Vagina (tissue), 2 donors: Measurements from ENCODE around the gene TMOD4. TPM values are rescaled to one million over a fixed set of nuclear protein-coding genes. Genes with fewer than 3 reads are reported as not detected.

ENCODE experiments used
- DNase-seq, 2 donors: peaks; one replicate each; pipeline ENCODE4 v3.0.0-alpha.2; 2017; ENCODE audit errors: extremely low spot score in 2 of 2
- H3K27ac ChIP-seq: fragments of 200-600 bp; sonication (generic); one replicate; pipeline ENCODE4 v1.5.1; 2019
- H3K27me3 ChIP-seq: fragments of 200-600 bp; sonication (generic); one replicate; pipeline ENCODE4 v1.5.1; 2019
- H3K36me3 ChIP-seq, 2 donors: fragments of 200-600 bp; sonication (generic); one replicate each; pipeline ENCODE4 v1.5.1; 2017 to 2019
- H3K4me1 ChIP-seq: fragments of 200-600 bp; sonication (generic); one replicate; pipeline ENCODE4 v1.5.1; 2019
- H3K4me3 ChIP-seq, 2 donors: fragments of 200-600 bp; sonication (generic); 1 replicate in 1 of 2; 2 replicates in 1 of 2; pipeline ENCODE4 v1.5.1; 2016 to 2019
- H3K9me3 ChIP-seq: fragments of 200-600 bp; sonication (generic); one replicate; pipeline ENCODE4 v1.5.1; 2019
- POLR2A ChIP-seq, 2 donors: fragments of 450-650 bp; IDR thresholded peaks; one replicate each; pipeline ENCODE4 v1.6.1; 2017; ENCODE audit warnings: antibody characterized with exemption in 2 of 2, mild to moderate bottlenecking in 2 of 2, moderate library complexity in 2 of 2
- POLR2AphosphoS5 ChIP-seq, 2 donors: sonication (generic); formaldehyde crosslinking; IDR thresholded peaks; one replicate each; pipeline ENCODE4 v1.9.0; 2017; ENCODE audit warnings: antibody characterized with exemption in 2 of 2, mild to moderate bottlenecking in 2 of 2, low read depth in 1 of 2; ENCODE audit not compliant: insufficient read depth in 1 of 2
- intact Hi-C: fragments of 100-400 bp; cut with DNase I; formaldehyde crosslinking; loops from one replicate; pipeline ENCODE4 v1.15.1; 2023
- total RNA-seq: library from RNA; depleted of rRNA; stranded (reverse); fragments of >200 nt; gene quantifications from one replicate; pipeline ENCODE4 v1.2.3, GENCODE V29; 2016
- TF ChIP-seq, protein P1 (sequence below), 3 experiments: fragments of 450-650 bp in 2 of 3; fragments of 200-600 bp in 1 of 3; sonication (generic) in 1 of 3; IDR thresholded peaks; one replicate each; pipeline ENCODE4 v1.5.1; 2017 to 2019; ENCODE audit warnings: antibody characterized with exemption in 3 of 3, mild to moderate bottlenecking in 2 of 3, moderate library complexity in 2 of 3

TMOD4 gene
- total RNA-seq, 1 donor from 2014 or later, result 2.2 TPM

DNA sequence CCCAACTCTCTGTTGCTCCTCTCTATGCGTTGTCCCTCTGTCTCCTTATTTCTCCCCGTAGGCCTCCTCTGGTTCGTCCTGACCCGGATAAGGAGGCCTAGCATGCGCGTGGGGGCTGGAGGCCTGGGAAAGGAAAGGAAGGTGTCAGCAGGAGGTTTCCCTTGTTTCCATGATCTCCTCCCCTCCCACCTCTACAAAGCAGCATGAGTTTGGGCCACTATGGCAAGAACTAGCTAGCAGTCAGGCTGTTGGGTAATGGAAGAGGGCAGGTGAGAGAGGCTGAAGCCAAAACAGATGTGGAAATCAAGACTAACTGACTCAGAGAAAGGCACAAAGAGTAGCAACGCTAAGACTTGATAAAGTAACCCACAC is 28.7 kb downstream of the TMOD4 start:
- Histone ChIP-seq H3K36me3 (no peaks in the 10 kb centered on the region), H3K9me3 (no peaks in the 10 kb centered on the region), H3K27me3 (no peaks in the 10 kb centered on the region), H3K4me1 (peaks cover 45% of the 10 kb centered on the region), H3K27ac (peak overlapping the region; percentile 81), H3K4me3 (peak overlapping the region; percentile 54 to 64)
- intact Hi-C loops, result no loop called here
- DNase-seq, result no peak
- TF ChIP-seq, protein P1, sequence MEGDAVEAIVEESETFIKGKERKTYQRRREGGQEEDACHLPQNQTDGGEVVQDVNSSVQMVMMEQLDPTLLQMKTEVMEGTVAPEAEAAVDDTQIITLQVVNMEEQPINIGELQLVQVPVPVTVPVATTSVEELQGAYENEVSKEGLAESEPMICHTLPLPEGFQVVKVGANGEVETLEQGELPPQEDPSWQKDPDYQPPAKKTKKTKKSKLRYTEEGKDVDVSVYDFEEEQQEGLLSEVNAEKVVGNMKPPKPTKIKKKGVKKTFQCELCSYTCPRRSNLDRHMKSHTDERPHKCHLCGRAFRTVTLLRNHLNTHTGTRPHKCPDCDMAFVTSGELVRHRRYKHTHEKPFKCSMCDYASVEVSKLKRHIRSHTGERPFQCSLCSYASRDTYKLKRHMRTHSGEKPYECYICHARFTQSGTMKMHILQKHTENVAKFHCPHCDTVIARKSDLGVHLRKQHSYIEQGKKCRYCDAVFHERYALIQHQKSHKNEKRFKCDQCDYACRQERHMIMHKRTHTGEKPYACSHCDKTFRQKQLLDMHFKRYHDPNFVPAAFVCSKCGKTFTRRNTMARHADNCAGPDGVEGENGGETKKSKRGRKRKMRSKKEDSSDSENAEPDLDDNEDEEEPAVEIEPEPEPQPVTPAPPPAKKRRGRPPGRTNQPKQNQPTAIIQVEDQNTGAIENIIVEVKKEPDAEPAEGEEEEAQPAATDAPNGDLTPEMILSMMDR (IDR thresholded peaks at IDR 0.05), result no peak
- TF ChIP-seq POLR2AphosphoS5 (IDR thresholded peaks at IDR 0.05; ENCODE audit: insufficient read depth in 1 of 2, low read depth in 1 of 2) (no peak), POLR2A (IDR thresholded peaks at IDR 0.05) (no peak)

DNA sequence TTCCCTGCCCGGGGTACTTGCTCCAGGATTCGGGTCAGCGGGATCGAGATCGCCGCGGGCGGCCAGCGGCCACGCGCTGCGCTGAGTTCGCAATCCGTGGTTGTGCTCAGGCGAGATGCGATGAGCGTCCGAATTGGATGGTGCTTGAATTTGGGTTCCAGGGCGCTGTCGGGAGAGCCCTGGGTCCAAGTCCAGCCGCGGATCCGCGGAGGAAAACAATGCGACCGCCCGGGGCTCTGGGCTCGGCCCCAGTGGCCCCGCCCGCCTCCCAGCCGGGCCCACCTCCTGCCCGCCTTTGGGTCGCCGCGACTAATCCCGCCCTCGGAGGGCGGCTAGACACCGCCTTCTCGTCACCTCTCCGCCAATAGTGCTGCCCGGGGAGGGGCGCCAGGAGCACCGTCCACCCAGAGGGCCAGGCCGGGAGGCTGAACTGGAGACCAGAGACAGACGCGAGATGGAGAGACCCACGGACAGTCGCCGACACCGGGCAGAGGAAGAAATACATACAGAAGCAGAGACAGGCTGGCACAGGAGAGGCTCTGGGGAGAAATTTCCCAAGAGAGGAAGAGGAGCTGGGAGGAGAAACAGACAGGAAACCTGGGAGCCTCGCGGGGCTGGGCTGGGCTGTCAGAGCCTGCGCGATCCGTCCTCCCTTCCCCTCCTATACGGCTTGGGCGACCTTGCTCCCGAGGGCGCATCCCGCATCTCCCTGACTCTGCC is 29.2 kb downstream of the TMOD4 start, which contains the start of gene SEMA6C:
Gene SEMA6C (minus strand): TSS at position 220 of the 720 bp plus-strand sequence. CDS start 4,010 bp downstream, outside the sequence.
- H3K36me3 ChIP-seq, result no peaks in the 10 kb centered on the region
- no peaks in the 10 kb centered on the region for H3K9me3 ChIP-seq
- H3K4me3 ChIP-seq, result peak within 1 kb of the TSS; percentile 54 to 64
- intact Hi-C loops, result no loop called here
- TF ChIP-seq POLR2A (IDR thresholded peaks at IDR 0.05) (peak in 1 of 2 donors; percentile 56), POLR2AphosphoS5 (IDR thresholded peaks at IDR 0.05; ENCODE audit: insufficient read depth in 1 of 2, low read depth in 1 of 2) (peak; percentile 84 to 96)
- TF ChIP-seq, protein P1 (IDR thresholded peaks at IDR 0.05), result no peak
- H3K27ac ChIP-seq, result peak within 1 kb of the TSS; percentile 81
- peaks cover 45% of the 10 kb centered on the region for H3K4me1 ChIP-seq
- H3K27me3 ChIP-seq, result no peaks in the 10 kb centered on the region
- peak in 1 of 2 donors; percentile 97 for DNase-seq

DNA sequence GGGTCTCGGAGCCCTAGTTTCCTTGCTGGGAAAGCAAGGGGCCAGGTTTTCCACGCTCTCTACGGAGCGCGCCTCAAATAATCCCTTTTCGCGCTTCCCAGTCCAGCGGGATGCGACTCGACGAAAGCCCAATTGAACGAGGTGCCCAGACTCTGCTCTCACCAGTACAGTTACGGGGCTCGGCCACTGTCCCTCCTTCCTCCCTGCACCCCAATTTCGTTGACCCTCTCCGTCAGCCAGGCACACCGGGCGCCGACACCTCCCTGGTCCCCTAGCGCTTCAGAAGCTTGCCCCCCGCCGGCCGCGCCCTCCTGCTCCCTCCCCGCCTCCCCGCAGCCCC is 29.7 kb downstream of the TMOD4 start:
- DNase-seq, result no peak

DNA sequence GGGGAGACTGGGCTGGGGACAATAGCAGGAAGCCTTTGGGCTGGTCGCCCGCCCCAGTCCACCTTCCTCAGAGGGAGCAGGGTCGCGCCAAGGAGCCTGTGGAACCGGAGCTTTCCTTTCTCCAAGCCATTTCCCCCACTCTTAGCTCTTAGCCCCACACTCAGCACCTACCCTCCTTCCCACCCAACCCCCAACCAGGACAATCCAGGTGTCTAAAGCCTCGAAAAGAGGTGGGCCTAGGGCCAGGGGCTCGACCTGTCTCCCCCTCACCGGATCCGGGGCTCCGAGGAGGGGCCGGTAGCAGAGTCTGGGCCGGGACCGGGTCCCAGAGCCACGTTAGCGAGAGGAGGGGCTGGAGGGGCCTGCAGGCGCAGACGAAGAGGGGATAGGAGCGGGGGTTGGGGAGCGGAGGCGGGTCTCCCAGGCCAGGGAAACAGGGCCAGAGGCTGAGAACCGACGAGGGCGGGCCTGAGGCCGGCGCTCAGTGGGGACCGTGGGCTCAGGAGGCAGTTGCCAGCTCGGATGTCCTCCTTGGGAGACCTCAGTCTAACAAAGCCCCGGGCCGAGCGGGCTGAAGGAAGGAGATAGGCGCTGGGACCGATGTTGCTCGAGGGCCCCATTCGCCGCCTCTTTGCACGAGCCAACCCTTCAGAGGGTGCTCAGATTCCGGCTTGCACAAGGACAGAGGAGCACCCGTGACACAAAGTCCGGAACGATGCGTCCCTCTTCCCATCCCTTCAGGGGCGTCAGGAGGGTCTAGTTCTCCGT is 30.3 kb downstream of the TMOD4 start:
- DNase-seq, result no peak
- no peaks in the 10 kb centered on the region for H3K9me3 ChIP-seq
- H3K4me3 ChIP-seq, result peak overlapping the region; percentile 54 to 64
- H3K27ac ChIP-seq, result peak overlapping the region; percentile 64
- no peaks in the 10 kb centered on the region for H3K27me3 ChIP-seq
- H3K4me1 ChIP-seq, result peaks cover 45% of the 10 kb centered on the region
- TF ChIP-seq POLR2A (IDR thresholded peaks at IDR 0.05) (no peak), POLR2AphosphoS5 (IDR thresholded peaks at IDR 0.05; ENCODE audit: insufficient read depth in 1 of 2, low read depth in 1 of 2) (no peak)
- TF ChIP-seq, protein P1 (IDR thresholded peaks at IDR 0.05), result no peak
- intact Hi-C loops, result no loop called here
- H3K36me3 ChIP-seq, result no peaks in the 10 kb centered on the region

More for the DNA sequence above, 29.7 kb downstream of the TMOD4 start:
- H3K27me3 ChIP-seq, result no peaks in the 10 kb centered on the region
- intact Hi-C loops, result no loop called here
- H3K9me3 ChIP-seq, result no peaks in the 10 kb centered on the region
- no peaks in the 10 kb centered on the region for H3K36me3 ChIP-seq
- TF ChIP-seq POLR2A (IDR thresholded peaks at IDR 0.05), result no peak
- TF ChIP-seq, protein P1 (IDR thresholded peaks at IDR 0.05), result no peak
- TF ChIP-seq POLR2AphosphoS5 (IDR thresholded peaks at IDR 0.05; ENCODE audit: insufficient read depth in 1 of 2, low read depth in 1 of 2), result no peak
- peak overlapping the region; percentile 64 for H3K27ac ChIP-seq
- H3K4me1 ChIP-seq, result peaks cover 45% of the 10 kb centered on the region
- peak overlapping the region; percentile 54 to 64 for H3K4me3 ChIP-seq
